Stimulated activated CD4-positive, alpha-beta T cell treated with anti-CD3 and anti-CD28 coated beads, TNF-alpha, amount 100 ng/mL, for 4 hours (primary cell): ENCODE measurements around the gene PRKCH.
A peak's percentile ranks its signal among the peaks of the same experiment; 100 is the strongest.
"Not testable (repeated sequence)": the region's sequence is repeated elsewhere in the genome, so short reads cannot be mapped to it uniquely, and the experiment has no call there.

Experiments used
- DNase-seq, 3 experiments: peaks; one replicate each; pipeline ENCODE4 v3.0.0-alpha.2; 2020; ENCODE audit warnings: low read depth in 3 of 3

Gene PRKCH

GRCh38 chr14:61458766-61459165, 137.4 kb downstream of the PRKCH start:
- DNase-seq: no peak

- no peak for DNase-seq
Observed at GRCh38 chr14:61459229-61459628, 137.8 kb downstream of the PRKCH start.

DNA sequence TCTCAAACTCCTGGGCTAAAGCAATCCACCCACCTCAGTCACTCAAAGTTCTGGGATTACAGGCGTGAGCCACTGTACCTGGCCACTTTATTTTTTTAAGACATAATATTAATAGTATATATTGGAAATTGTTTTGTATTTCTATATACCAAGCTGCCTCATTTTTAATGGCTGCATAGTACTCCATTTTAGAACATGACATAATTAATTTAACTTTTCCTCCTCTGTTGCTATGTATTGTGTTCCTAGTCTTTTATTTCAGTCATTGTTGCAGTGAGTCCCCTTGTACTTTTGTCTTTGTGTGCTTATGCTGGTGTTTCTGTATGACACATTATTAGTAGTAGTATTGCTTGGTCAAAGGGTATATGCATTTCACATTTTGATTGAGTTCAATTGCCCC, 138.7 kb downstream of the PRKCH start:
- DNase-seq: no peak

DNA sequence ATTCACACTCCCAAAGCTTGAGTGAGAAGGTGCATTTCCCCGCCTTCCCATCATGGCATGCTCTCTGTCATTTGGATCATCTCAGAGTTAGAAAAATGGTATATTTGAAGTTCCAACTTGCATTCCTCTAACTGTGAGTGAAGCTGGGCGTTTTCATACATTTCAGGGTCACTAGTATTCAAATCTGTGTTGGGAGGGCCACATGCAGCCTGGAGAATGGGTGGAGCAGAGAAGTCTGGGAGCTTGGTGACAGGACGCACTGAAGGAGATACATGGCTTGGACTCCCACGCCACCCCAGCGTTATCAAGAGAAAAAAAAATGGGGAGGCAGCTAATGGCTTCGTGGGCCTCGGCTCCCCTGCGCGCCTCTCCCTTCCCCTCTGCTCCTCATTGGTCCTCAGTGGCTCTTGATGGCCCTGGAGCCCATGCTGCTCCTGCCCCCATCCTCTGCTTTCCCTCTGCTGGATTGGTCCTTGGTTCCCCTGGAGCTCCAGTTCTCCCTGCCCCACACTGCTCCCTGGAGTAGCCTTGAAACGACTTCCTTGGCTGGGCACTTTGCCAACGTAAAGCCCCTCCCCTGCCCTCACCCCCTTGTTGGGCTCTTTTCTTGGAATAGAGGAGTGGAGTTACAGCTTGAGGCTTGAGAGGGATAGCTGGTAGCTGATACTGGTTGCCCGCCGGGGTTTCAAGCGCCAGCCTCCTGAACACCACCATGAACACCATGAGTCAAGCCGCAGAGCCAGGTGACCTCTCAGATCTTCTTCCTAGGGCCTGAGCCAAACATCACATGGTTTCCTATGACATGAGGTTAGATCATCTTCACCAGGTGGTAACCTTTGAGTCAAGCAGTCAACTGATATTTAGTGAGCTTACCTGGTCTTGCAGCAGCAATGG, 139.6 kb downstream of the PRKCH start:
- no peak for DNase-seq

DNA sequence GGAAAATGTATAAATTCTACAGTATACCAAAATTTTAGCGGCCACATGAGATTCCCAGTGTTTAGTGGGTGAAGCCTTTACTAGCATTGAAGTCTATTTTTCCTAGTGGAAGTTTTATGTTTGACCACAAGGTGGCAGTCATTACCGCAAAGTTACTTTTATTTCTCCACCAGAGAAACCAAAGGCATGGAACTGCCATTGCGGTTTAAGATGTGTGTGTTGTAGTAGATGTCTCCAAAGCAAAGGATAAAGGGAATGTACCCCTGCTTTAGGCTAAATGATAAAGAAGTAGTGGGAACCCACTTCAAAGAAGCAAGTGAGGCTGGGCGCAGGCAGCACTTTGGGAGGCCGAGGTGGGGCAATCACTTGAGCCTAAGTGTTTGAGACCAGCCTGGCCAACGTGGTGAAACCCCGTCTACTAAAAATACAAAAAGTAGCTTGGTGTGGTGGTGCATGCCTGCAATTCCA, 140.5 kb downstream of the PRKCH start:
- DNase-seq: no peak

GRCh38 chr14:61462566-61463193, 141.3 kb downstream of the PRKCH start:
- no peak for DNase-seq

GRCh38 chr14:61463664-61464285, 142.4 kb downstream of the PRKCH start:
- no peak for DNase-seq

GRCh38 chr14:61464539-61465320, 143.4 kb downstream of the PRKCH start:
- not testable (repeated sequence) for DNase-seq

DNA sequence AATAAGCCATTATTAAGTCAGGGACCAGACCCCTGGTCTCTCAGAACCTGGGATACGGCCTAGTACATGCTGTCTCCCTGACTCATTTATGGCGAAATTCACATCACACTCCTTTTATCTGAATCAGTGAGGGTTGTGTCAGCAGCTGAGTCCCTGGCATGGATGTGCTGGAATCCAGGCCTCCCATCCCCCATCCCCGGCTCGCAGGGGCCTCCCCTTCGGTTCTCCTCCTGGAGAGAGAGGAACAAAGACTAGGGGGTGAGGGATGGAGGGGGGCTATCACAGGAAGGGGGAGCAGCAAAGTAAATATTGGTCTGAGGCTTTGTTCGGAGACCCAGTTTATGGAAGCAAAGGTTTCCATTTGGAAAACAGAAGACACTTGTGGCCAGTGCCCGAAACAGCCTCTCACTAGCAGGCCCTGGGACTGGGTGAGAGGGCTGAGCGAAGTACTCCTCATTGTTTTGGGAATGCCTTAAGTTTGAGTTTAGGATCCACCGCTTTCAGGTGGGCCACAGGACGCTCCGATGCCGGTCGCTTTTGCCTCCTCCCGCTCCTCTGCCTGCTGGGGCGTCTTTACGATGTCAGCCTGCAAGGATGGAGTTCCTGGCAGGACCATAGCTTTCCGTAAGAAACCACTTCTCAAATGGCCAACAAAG, 145.0 kb downstream of the PRKCH start:
- DNase-seq: no peak

GRCh38 chr14:61466905-61467280, 145.5 kb downstream of the PRKCH start:
- no peak for DNase-seq

- no peak for DNase-seq
Observed at GRCh38 chr14:61467296-61467695, 145.9 kb downstream of the PRKCH start.

GRCh38 chr14:61468063-61468825, 146.9 kb downstream of the PRKCH start:
- no peak for DNase-seq

DNA sequence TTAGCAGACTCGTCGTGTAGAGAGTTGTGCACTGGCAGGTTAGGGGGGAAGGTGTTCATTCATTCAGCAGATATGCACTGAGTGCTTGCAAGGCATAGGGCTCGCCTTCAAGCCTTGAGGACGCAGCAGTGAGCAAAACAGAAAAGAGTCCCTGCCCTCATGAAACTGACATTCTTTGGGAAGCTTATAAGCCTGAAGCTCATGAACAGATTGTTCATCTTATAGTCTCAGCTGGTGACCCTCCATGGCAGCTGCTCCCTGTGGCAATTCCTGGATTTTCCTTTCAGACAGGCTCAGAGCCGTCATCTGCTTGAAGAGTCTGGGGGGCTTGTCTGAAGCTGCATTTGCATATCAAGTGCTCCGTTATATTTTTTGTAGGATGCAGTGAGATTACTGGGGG, 148.4 kb downstream of the PRKCH start:
- no peak for DNase-seq

DNA sequence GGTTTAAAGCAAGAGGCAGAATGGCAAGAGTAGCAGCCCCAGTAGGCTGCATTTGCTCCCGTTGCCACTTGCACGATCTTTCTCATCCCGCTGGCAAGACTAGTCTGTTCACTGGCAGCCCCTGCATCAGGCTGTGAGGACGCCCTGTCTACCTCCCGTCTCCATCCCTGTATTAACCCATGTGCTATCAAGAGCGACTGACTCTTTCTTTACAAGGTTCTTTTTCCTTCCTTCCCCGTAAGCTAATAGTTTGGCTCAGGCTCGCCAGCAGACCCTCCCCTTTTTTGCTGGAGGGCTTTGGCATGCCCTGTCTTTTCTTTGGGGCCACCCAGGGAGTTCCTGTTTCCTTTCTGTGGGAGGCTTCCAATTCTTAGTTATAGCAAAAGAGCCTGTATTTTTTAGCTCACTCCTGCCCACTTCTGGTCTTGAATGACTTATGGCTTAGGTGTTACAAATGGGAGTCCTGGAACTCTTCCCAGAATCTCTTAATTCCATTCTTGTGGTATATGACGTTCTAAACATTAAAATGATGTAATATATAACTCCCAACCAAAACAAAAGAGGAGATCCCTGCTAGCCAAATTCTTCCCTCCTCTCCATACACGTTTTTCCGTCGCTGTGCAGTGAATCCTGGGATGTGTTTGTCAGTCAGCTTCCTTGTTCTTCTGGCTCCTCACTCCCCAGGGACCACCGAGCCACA, 149.0 kb downstream of the PRKCH start:
- DNase-seq: no peak

DNA sequence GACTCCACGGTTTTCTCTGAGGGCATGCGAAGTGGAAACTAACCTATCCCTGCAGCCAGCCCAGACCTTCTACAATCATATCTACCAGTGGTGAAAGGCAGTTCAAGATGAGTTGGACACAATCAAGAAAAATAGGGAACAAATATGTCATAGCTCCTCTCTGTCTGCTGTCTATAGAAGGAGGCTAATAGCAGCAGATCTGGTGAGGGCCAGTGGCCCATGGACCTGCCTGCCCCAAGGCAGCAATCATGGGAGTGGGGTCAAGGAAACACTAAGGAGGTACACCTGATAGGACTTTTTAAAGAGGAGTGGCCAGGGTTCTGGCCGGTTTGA, 149.5 kb downstream of the PRKCH start:
- no peak for DNase-seq

DNA sequence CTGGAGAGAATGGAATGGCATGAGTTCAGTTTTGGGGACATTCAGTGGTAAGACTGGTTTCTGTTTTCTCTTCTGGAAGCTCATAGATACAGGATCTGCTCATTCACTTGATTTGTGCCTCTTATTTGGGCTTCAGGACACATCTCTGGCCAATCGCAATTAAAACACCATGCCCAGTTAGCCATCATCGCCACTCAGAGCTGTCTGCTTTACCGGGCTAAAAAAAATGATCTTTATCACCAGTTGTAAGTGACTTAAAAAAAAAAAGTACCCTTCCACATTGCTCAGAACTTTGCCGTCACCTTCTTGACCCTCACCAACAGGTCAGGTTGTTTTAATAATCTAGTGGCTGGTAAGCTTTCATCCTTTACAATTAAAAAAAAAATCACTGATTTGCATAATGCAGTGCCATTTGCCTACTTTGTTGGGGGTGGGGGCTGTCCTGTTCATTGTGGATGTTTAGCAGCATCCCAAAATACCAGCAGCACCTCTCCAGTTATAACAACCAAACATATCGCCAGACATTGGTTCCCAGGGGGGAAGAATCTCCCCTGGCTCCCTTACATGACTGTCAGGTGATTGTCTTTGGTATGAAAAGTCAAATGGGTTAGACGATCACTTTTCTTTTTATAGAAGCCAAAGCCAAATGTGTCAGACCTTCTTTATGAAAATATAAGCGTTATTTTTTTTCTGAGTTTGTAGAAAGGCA, 150.1 kb downstream of the PRKCH start:
- DNase-seq: no peak

DNA sequence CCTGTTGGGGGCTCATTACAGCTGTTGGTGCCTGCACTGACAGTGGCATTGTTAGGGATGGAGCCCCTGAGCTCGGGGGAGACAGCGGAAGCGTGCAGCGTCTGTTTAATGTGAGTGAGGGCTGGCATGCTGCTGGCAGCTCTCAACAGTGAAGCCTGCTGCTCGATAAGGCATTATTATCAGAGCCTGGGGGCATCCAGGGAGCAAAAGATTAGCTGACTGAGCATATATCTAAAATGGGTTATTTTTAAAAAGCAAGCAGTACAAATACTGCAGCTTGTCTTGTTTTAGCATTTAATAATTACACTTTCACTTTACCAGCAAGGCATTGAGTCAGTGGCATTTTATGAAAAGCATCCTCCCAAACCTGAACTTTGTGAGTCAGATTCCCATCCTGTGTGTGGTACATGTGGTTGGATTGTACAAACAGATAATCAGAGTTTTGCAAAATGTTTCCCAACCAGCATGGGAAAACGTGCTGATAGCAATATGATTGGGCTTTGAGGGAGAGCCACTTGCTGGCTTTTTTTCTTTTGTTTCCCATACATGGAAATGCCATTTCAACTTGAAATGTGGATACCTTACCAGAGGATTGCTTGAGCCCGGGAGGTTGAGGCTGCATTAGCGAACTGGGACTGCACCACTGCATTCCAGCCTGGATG, 150.8 kb downstream of the PRKCH start:
- DNase-seq: peak in 1 of 3 experiments; percentile 28

- peak in 2 of 3 experiments; percentile 38 to 54 for DNase-seq
Observed at GRCh38 chr14:61472801-61473376, 151.5 kb downstream of the PRKCH start.

DNA sequence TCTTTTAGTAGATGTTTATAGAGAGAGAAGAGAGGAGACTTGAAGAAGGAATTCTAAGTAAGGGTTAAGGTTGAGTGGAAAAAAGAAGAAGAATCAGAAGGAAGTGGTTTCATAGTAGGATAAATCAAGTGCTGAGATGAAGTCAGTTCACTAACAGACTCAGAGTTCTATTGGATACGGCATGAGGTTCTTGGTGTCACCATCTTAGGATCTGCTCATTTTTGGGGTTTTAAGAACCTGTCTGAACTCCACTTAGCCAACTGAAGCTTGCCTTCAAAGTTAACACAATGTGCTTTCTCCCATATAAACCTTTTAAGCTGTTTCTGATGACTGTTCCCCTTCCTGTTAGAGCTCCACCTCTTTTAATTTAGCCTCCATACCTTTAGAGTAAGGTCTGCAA, 152.6 kb downstream of the PRKCH start:
- DNase-seq: no peak
